Brain pericyte (primary cell): ENCODE measurements around the gene ZNF835.

Source experiments
- DNase-seq: peaks from one replicate; pipeline ENCODE4 v3.0.0-alpha.2; 2012; ENCODE audit warnings: low read depth, low spot score

The ZNF835 gene

GRCh38 chr19:56663931-56664500 is 7.5 kb downstream of the ZNF835 start:
- DNase-seq = no peak

GRCh38 chr19:56661248-56661647 is 10.3 kb downstream of the ZNF835 start:
- no peak for DNase-seq

- no peak for DNase-seq
Measured at GRCh38 chr19:56660381-56661107, 11.0 kb downstream of the ZNF835 start.

GRCh38 chr19:56654151-56654550 is 17.4 kb downstream of the ZNF835 start:
- no peak for DNase-seq

GRCh38 chr19:56643460-56643955 is 28.0 kb downstream of the ZNF835 start:
- DNase-seq = no peak

- no peak for DNase-seq
Measured at GRCh38 chr19:56642711-56643459, 28.7 kb downstream of the ZNF835 start, which contains the start of gene SMIM17. Gene SMIM17, plus strand, starts transcription at chr19:56643159. Its CDS starts 2,509 bp downstream, at chr19:56645668.

- DNase-seq = no peak
Measured at GRCh38 chr19:56639217-56639616, 32.3 kb downstream of the ZNF835 start.

- no peak for DNase-seq
Measured at GRCh38 chr19:56637976-56638555, 33.5 kb downstream of the ZNF835 start.

GRCh38 chr19:56633021-56633420 is 38.5 kb downstream of the ZNF835 start:
- no peak for DNase-seq

- no peak for DNase-seq
Measured at GRCh38 chr19:56625708-56626107, 45.8 kb downstream of the ZNF835 start.

- no peak for DNase-seq
Measured at GRCh38 chr19:56623006-56623405, 48.6 kb downstream of the ZNF835 start.

GRCh38 chr19:56622374-56622773 is 49.2 kb downstream of the ZNF835 start:
- DNase-seq = no peak

- DNase-seq = no peak
Measured at GRCh38 chr19:56619121-56619520, 52.4 kb downstream of the ZNF835 start.

- DNase-seq = no peak
Measured at GRCh38 chr19:56617531-56617930, 54.0 kb downstream of the ZNF835 start.

- DNase-seq = no peak
Measured at GRCh38 chr19:56613639-56614038, 57.9 kb downstream of the ZNF835 start.

GRCh38 chr19:56612737-56613136 is 58.8 kb downstream of the ZNF835 start:
- no peak for DNase-seq
